ENCODE measurements around the gene TAAR9.
"Not testable (repeated sequence)": the region's sequence is repeated elsewhere in the genome, so short reads cannot be mapped to it uniquely, and the experiment has no call there.

Gene TAAR9

GRCh38 chr6:132515386-132515785 lies 22.7 kb upstream of the TAAR9 start:
- no peak for DNase-seq (ENCODE audit: low read depth)

GRCh38 chr6:132520953-132521352 lies 17.1 kb upstream of the TAAR9 start:
- no peak for DNase-seq (ENCODE audit: low read depth)

- no peak for DNase-seq (ENCODE audit: low read depth)
Measured at GRCh38 chr6:132524646-132525045, 13.4 kb upstream of the TAAR9 start.

- no peak for DNase-seq (ENCODE audit: low read depth)
Measured at GRCh38 chr6:132525866-132526265, 12.2 kb upstream of the TAAR9 start.

- no peak for DNase-seq (ENCODE audit: low read depth)
Measured at GRCh38 chr6:132526461-132526860, 11.6 kb upstream of the TAAR9 start.

- DNase-seq (ENCODE audit: low read depth), result no peak
Measured at GRCh38 chr6:132527791-132528190, 10.3 kb upstream of the TAAR9 start.

GRCh38 chr6:132530293-132530974 lies 7.6 kb upstream of the TAAR9 start:
- peak; percentile 50 for DNase-seq (ENCODE audit: low read depth)

- DNase-seq (ENCODE audit: low read depth), result not testable (repeated sequence)
Measured at GRCh38 chr6:132534546-132534945, 3.5 kb upstream of the TAAR9 start.

- no peak for DNase-seq (ENCODE audit: low read depth)
Measured at GRCh38 chr6:132537145-132537544, 932 bp upstream of the TAAR9 start.

GRCh38 chr6:132544826-132545225 lies 6.7 kb downstream of the TAAR9 start:
- no peak for DNase-seq (ENCODE audit: low read depth)

- no peak for DNase-seq (ENCODE audit: low read depth)
Measured at GRCh38 chr6:132548746-132549463, 10.8 kb downstream of the TAAR9 start.

GRCh38 chr6:132551214-132551613 lies 13.1 kb downstream of the TAAR9 start:
- DNase-seq (ENCODE audit: low read depth), result no peak

GRCh38 chr6:132552372-132552771 lies 14.3 kb downstream of the TAAR9 start, which contains the start of gene TAAR8:
TSS of gene TAAR8 (plus strand) at chr6:132552672. CDS start at chr6:132552693, 21 bp downstream.
- DNase-seq (ENCODE audit: low read depth), result no peak

GRCh38 chr6:132560087-132560486 lies 22.0 kb downstream of the TAAR9 start:
- not testable (repeated sequence) for DNase-seq (ENCODE audit: low read depth)

GRCh38 chr6:132566404-132566803 lies 28.3 kb downstream of the TAAR9 start:
- DNase-seq (ENCODE audit: low read depth), result no peak

- no peak for DNase-seq (ENCODE audit: low read depth)
Measured at GRCh38 chr6:132567566-132567965, 29.5 kb downstream of the TAAR9 start.

- DNase-seq (ENCODE audit: low read depth), result no peak
Measured at GRCh38 chr6:132568611-132569010, 30.5 kb downstream of the TAAR9 start.

GRCh38 chr6:132569170-132569569 lies 31.1 kb downstream of the TAAR9 start:
- no peak for DNase-seq (ENCODE audit: low read depth)

- no peak for DNase-seq (ENCODE audit: low read depth)
Measured at GRCh38 chr6:132570221-132570777, 32.2 kb downstream of the TAAR9 start, which contains the start of gene TAAR6. TSS of gene TAAR6 (plus strand) at chr6:132570322. CDS start at chr6:132570322, 0 bp downstream.

GRCh38 chr6:132571774-132572173 lies 33.7 kb downstream of the TAAR9 start:
- no peak for DNase-seq (ENCODE audit: low read depth)

- DNase-seq (ENCODE audit: low read depth), result no peak
Measured at GRCh38 chr6:132584698-132585097, 46.6 kb downstream of the TAAR9 start.

GRCh38 chr6:132587424-132587823 lies 49.3 kb downstream of the TAAR9 start:
- DNase-seq (ENCODE audit: low read depth), result no peak

Measured in stimulated activated CD4-positive, alpha-beta T cell treated with anti-CD3 and anti-CD28 coated beads, Interleukin-2, amount 100 ng/mL, for 4 hours (primary cell).